ENCODE data around the gene KIT.

The KIT gene

GRCh38 chr4:54695788-54696187 lies 38.0 kb downstream of the KIT start:
- in situ Hi-C loops (cut with MboI; ENCODE audit: low sequenced_read_pairs) = no loop called here

DNA sequence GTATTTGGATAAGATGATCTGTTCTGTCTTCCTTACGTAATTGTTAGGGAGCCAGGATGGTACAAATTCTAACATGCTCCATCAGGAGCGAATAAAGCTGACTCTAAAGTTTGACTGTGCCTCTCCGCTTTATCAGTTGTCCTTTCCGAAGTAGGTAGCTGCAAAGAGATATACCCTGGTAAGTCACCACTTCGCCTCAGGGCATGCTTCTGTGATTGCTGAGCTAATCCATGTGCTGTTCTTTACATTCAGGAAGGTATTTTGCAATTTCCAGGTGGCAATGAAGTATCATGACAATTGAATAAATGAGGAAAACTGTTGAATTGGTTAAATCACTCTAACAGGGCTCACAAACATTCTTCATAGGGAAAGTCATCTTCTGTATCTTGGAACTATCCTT lies 38.9 kb downstream of the KIT start:
- in situ Hi-C loops (cut with MboI; ENCODE audit: low sequenced_read_pairs) = no loop called here

DNA sequence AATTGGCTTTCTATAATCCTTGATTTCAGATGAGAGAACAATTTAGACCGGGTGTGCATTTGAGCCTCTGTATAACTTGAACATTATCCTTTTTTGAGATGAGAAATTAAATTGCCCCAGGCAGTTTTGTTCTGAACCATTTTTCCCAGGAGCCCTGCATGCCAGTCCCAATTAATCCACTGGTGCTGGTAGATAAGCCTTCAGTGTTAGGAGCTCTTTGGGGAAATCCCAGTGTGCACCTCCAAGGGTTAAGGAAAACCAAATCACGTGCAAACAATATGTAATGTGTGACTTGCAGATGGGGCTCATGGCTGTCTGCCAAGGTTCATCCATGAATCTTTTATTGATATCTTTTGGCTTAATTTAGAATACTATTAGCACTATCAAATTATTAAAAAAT lies 43.2 kb downstream of the KIT start:
- in situ Hi-C loops (cut with MboI; ENCODE audit: low sequenced_read_pairs) = no loop called here

DNA sequence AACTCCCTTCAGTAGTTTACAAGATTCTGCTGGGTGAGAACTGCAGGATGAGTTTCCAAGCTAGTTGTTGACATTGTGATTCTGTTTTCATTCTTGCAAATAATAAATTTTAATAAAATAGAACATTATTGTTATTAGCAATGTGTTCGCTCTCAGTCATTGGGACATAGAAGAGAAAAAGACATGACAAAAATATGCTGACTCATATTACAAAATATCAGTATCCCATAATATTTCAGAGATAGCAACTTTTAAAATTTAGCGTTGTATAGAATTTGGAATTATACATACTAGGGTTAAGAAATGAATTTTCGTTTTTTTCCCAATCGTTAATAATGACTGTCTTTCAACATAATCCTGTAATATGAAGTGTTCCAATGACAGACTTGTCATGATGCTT lies 45.4 kb downstream of the KIT start:
- in situ Hi-C loops (cut with MboI; ENCODE audit: low sequenced_read_pairs) = no loop called here

GRCh38 chr4:54707406-54707805 lies 49.6 kb downstream of the KIT start:
- in situ Hi-C loops (cut with MboI; ENCODE audit: low sequenced_read_pairs) = no loop called here

- in situ Hi-C loops (cut with MboI; ENCODE audit: low sequenced_read_pairs) = no loop called here
These were observed 50.9 kb downstream of the KIT start for GRCh38 chr4:54708339-54709279.

GRCh38 chr4:54709400-54709799 lies 51.6 kb downstream of the KIT start:
- in situ Hi-C loops (cut with MboI; ENCODE audit: low sequenced_read_pairs) = no loop called here

GRCh38 chr4:54712206-54712605 lies 54.4 kb downstream of the KIT start:
- in situ Hi-C loops (cut with MboI; ENCODE audit: low sequenced_read_pairs) = no loop called here

DNA sequence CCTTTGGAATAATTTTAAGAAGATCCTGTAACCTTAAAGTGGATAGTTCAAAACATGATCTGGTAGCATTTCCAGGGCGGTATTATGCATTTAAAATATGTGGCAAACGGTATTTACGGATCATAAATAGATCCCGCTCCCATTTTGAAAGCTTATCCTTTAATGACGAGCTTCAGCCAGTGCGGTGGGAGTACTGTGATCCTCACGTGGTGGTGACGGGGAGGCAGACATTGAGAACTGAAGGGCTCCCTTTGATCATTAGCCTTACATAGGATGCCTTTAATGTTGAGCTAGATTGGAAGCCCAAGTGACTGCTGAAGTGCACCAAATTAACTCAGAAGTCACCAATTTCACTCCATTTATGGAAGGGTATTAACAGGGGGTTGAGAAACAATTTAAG lies 56.9 kb downstream of the KIT start:
- in situ Hi-C loops (cut with MboI; ENCODE audit: low sequenced_read_pairs) = no loop called here

DNA sequence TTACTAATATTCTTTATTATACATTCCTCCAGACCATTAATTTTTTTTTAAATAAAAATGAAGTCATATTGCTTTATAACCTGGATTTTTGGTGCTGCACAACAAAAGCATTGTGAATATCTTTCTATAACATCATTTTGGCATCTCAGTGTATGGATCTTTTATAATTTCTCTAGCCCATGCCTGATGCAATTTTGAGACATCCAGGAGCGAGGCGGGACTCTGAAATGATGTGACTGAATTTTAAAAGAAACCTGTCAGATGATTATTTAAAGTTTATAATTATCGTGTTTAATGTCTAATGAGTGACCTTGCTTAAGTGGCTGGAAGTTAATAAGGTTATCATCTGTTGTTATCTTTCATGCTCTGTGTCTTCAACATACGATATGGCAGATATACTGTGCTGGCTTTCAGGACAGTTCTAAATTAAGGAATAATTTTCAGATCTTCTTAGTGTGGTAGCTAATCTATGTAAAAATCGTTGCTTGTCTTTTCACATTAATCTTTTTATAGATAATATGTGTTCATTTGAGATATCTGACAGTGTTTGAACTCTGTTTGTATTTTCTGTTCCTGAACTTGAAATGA lies 58.8 kb downstream of the KIT start:
- in situ Hi-C loops (cut with MboI; ENCODE audit: low sequenced_read_pairs) = no loop called here

GRCh38 chr4:54717694-54718093 lies 59.9 kb downstream of the KIT start:
- in situ Hi-C loops (cut with MboI; ENCODE audit: low sequenced_read_pairs) = no loop called here

GRCh38 chr4:54719378-54719777 lies 61.6 kb downstream of the KIT start:
- in situ Hi-C loops (cut with MboI; ENCODE audit: low sequenced_read_pairs) = no loop called here

GRCh38 chr4:54723220-54723619 lies 65.5 kb downstream of the KIT start:
- in situ Hi-C loops (cut with MboI; ENCODE audit: low sequenced_read_pairs) = no loop called here

DNA sequence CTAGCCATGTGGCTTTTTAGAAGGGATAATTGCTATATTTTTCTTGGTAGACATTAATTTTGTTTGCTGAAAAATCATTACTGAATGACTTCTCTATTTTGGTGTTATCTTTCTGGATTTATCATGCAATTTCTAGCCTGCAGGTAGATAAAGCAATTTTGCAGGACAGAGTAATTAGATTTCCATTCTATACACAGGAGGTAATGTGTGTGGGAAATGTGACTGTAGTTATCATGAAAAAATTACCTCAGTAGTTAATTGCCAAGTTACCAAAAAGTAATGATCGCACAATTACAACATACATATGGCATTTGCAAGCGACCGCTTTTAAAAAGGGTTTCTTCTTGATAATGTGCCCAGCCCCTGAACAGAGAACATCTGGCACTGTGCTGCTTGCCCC lies 66.1 kb downstream of the KIT start:
- in situ Hi-C loops (cut with MboI; ENCODE audit: low sequenced_read_pairs) = no loop called here

DNA sequence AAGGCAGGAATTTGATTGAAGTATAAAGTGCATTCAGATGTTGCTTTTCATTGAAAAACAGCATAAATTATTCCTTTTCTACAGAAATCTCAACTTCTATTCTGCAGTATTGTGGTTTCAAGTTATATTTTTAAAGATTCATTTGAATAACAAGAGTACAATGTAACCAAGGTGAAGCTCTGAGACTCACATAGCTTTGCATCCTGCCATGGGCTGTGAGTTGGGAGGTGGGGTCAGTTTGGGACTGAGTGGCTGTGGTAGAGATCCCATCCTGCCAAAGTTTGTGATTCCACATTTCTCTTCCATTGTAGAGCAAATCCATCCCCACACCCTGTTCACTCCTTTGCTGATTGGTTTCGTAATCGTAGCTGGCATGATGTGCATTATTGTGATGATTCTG lies 69.2 kb downstream of the KIT start:
- in situ Hi-C loops (cut with MboI; ENCODE audit: low sequenced_read_pairs) = no loop called here

DNA sequence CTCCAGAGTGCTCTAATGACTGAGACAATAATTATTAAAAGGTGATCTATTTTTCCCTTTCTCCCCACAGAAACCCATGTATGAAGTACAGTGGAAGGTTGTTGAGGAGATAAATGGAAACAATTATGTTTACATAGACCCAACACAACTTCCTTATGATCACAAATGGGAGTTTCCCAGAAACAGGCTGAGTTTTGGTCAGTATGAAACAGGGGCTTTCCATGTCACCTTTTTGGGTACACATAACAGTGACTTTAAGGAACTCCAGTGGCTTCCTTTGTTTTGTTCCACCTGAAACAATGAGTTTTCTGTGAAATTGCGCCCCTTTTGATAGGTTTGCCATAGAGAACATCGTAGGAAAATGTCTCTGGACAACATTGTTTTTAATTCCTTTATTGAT lies 69.6 kb downstream of the KIT start:
- in situ Hi-C loops (cut with MboI; ENCODE audit: low sequenced_read_pairs) = no loop called here

DNA sequence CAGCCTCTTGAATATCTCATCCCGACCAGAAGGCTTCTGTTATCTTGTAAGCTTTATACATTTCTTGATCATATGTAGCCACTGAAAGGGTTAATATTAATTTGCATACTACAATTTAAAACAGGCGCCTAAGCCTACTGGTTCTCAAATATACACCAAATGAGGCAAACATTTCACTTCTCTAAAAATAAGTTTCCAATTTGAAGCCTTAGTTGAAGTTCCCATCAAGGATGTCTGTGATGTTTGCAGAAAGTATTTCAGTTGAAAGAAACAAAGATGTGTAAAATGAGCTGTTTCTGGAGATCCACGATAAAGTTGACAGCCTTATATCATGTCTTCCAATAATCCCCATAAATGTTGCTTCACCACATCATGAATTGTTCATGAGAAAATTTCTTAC lies 70.6 kb downstream of the KIT start:
- in situ Hi-C loops (cut with MboI; ENCODE audit: low sequenced_read_pairs) = no loop called here

- in situ Hi-C loops (cut with MboI; ENCODE audit: low sequenced_read_pairs) = no loop called here
These were observed 71.5 kb downstream of the KIT start for GRCh38 chr4:54729256-54729655.

- in situ Hi-C loops (cut with MboI; ENCODE audit: low sequenced_read_pairs) = no loop called here
These were observed 72.8 kb downstream of the KIT start for GRCh38 chr4:54730581-54730980.

DNA sequence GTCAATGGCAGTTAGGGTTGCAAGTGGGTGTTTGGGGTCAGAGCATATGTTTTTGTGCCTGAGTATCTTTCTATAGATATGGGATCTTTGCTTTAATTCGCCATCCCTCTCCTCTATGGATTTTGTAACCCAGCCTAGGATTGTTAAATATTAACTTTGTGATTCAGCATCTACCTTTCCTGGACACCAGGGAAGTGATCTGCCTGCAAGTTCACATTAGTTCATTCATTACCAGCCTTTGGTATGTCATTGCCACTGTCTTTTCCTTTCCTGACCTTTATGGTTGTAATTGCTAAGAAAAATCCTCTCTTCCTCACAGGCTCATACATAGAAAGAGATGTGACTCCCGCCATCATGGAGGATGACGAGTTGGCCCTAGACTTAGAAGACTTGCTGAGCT lies 73.8 kb downstream of the KIT start:
- in situ Hi-C loops (cut with MboI; ENCODE audit: low sequenced_read_pairs) = no loop called here

DNA sequence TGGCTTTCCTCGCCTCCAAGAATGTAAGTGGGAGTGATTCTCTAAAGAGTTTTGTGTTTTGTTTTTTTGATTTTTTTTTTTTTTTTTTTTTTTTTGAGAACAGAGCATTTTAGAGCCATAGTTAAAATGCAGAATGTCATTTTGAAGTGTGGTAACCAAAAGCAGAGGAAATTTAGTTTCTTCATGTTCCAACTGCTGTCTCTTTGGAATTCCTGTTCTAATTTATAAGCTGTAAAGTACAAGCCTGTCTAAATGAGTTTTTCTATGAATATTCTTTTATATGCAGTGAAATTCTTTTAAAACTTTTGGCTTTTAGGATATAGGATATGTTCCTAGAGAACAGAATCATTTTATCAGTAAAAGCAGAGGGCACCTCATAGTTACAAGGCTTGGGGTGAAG lies 74.2 kb downstream of the KIT start:
- in situ Hi-C loops (cut with MboI; ENCODE audit: low sequenced_read_pairs) = no loop called here

GRCh38 chr4:54737421-54737820 lies 79.7 kb downstream of the KIT start:
- in situ Hi-C loops (cut with MboI; ENCODE audit: low sequenced_read_pairs) = no loop called here

DNA sequence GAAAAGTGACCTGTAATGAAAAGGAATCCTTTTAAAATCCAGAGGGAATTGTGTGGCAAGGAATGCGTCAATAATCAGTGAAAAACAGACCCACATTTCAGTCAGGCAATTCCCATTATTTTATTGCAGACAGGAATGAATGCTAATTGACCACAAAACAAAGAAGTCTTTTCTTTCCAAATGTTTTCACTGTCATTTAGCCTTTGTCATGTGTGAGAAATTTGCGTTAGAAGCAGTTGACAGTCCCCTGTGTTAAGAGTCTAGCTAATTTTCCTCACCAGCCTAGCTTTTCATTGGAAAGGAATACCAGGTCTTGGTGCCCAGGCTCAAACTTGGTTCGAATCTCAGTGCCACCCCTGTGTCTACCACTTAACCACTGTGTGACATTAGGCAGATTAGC lies 83.4 kb downstream of the KIT start:
- in situ Hi-C loops (cut with MboI; ENCODE audit: low sequenced_read_pairs) = no loop called here

All from HL-60/S4 (cell line).